T follicular helper cell (primary cell): ENCODE measurements around the gene DMGDH.
A peak's percentile ranks its signal among the peaks of the same experiment; 100 is the strongest.

Experiments used
- DNase-seq: peaks from one replicate; pipeline ENCODE4 v3.0.0-alpha.2; 2020; ENCODE audit warnings: low read depth
- total RNA-seq, 2 experiments: gene quantifications; one replicate each; lab custom pipeline; 2026; lab: John Stamatoyannopoulos, UW

DMGDH gene
- 0.54 to 1.7 reads per million in 2 experiments for total RNA-seq

- no peak for DNase-seq
Measured at GRCh38 chr5:79069488-79070349, at the start of gene DMGDH, which contains the start of gene BHMT2. Gene DMGDH (minus strand): TSS chr5:79069674. CDS start chr5:79069620, 54 bp downstream. Gene BHMT2 (plus strand): TSS chr5:79069767. CDS start chr5:79069783, 16 bp downstream.

- DNase-seq, result no peak
Measured at GRCh38 chr5:79112703-79113058, 43.2 kb upstream of the DMGDH start.

GRCh38 chr5:79111960-79112702, 42.7 kb upstream of the DMGDH start:
- no peak for DNase-seq

- DNase-seq, result no peak
Measured at GRCh38 chr5:79111387-79111959, 42.0 kb upstream of the DMGDH start, which contains the start of gene BHMT. Gene BHMT (plus strand): TSS chr5:79111809. CDS start chr5:79111886, 77 bp downstream.

- peak; percentile 2 for DNase-seq
Measured at GRCh38 chr5:79109527-79110492, 40.3 kb upstream of the DMGDH start.

DNA sequence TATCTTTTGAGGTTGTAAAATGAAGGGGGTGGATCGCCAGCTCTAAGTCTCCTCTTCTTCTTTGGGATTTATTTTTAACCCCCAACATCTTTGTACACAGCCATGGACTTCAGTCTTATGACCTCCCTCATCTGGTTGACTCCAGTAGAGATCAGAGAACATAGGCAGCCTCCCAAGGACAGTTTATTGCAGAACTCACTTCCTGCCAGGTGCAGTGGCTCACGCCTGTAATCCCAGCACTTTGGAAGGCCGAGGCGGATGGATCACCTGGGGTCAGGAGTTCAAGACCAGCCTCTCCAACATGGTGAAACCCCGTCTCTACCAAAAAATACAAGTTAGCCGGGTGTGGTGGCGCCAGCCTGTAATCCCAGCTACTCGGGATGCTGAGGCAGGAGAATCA, 39.3 kb upstream of the DMGDH start:
- DNase-seq, result no peak

GRCh38 chr5:79108086-79108485, 38.6 kb upstream of the DMGDH start:
- no peak for DNase-seq

DNA sequence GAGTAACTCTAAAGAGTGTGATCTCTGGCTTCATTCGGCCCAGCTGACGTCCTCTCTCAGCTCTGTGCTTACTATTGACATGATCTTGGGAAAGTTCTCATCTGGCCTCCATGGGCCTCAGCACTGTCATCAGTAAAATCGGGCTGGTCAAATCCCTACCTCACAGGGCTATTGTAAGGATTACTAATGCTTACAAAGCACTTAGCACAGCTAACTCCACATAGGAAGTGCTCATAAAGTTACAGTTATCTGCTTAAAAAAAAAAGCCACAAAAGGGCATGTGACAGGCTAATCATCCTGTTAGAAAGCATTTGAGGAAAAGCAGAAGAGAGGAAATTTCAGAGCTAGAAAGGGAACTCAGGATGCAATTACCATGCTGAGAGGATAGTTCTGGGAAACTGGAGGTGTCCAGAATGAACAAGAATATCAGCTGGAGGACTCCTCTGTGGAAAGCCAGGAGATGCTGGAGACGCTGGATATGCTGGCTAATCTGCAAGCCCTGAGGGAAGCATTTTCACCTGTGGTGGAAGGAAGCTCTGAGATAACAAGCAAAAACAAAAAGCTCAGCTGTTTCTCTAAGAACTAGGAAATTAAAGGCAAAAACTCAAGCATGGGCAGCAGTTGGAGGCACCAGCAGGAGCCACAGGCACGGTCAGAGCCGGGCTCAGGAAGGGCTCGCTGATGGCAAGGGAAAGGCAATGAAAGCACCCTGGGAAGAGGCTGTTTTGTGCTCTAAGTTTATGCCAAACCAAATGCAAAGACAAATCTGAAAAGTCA, 37.7 kb upstream of the DMGDH start:
- DNase-seq, result no peak

DNA sequence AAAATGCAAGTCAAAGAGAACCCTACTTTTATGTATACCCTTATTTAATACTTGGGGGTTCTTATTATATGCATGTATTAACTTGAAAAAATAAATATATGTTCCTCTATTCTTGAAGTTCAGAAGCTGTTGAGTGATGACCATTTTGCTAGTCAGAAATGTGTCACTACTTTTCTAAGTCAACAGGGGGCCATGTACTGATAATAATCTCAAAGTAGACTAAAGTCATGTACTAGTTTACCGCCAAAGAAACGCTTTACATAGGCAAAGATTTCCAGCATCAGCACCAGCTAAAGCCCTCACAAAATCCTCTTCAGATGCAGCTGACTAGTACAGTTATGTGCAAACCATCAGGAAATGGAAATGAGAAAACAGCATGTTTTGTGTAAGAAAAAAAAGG, 36.4 kb upstream of the DMGDH start:
- no peak for DNase-seq

GRCh38 chr5:79093762-79094161, 24.3 kb upstream of the DMGDH start:
- DNase-seq, result no peak

GRCh38 chr5:79091064-79091463, 21.6 kb upstream of the DMGDH start:
- DNase-seq, result no peak

- DNase-seq, result no peak
Measured at GRCh38 chr5:79088507-79088906, 19.0 kb upstream of the DMGDH start.

- no peak for DNase-seq
Measured at GRCh38 chr5:79086116-79086515, 16.6 kb upstream of the DMGDH start.

DNA sequence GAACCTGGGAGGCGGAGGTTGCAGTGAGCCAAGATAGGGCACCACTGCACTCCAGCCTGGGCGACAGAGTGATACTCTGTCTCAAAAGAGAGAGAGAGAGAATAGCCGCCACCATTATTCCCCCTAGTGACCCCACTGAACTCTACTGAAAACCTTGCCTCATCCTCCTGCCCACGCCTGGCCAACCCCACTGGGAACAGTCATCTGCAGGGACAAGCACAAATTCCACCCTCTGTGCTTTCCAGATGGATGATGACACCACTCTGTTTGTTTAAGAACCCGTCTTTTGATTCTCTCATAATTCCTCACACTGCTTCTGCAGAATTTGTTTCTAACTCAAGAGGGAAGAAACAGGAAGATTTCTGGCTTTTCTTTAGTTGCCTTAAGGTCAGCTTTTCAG, 12.3 kb upstream of the DMGDH start:
- DNase-seq, result no peak

DNA sequence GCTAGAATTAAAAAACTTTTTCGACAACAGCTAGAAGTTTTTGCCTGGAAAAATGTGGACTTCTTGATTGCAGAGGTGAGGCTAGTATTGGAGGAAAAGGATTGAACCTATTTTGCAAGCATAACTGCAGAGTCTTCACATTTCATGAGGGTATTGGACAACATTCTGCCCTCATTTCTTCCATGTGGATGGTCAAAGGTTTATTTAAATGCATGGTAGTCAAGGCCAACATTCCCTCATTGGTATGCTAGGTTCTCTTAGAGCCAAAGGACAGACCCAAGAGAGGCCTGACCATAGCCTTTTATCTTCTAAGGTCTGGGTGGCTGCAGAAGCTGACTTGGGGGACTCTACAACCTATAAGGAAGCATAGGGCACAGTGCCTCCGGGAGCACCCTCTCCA, 11.3 kb upstream of the DMGDH start:
- DNase-seq, result no peak

DNA sequence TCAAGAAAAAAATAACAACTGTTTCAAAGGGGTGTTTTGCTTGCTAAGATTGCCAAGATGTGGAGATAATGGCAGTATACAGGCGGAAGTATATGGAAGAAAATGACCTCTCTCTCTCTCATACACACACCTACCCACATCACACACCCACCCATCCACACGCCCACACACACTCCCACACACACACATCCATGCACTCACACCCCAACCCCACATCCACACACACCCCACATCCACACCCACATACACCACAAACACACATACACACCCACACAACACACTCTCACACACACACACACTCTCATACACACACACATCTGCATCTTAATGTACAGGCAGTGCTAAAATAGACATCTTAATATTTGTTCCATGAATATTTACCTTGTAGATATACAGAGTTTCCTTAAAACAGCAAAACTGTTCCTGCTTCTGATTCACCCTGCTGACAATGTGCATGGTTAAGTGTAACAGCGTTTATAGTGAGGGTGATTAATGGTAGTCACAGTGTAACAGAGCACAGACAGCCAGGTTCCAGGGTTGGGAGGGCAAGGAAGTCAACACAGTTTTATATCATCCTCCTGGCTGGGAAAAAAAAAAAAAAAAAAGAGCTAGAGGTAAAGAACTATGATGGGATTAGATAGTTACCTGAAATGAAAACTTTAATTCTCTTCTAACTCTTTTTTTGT, 8.3 kb upstream of the DMGDH start:
- DNase-seq, result no peak

DNA sequence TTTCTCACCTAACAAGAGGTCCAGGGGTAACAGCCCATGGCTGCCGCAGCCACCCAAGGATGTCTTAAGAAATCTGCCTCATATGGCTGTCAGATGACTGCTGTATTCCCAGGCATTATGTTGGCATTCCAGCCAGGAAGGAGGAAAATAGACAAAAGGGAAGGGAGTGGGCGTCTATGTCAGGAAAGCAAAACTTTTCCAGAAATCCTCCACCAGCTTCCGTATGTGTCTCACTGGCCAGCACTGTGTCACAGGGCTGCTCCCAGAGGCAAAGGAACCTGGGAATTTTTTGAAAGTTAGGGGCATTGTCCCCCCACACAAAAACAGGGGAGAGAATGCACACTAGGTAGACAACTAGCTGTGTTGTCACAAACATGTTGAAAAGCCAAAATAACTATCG, 7.3 kb upstream of the DMGDH start:
- DNase-seq, result no peak

DNA sequence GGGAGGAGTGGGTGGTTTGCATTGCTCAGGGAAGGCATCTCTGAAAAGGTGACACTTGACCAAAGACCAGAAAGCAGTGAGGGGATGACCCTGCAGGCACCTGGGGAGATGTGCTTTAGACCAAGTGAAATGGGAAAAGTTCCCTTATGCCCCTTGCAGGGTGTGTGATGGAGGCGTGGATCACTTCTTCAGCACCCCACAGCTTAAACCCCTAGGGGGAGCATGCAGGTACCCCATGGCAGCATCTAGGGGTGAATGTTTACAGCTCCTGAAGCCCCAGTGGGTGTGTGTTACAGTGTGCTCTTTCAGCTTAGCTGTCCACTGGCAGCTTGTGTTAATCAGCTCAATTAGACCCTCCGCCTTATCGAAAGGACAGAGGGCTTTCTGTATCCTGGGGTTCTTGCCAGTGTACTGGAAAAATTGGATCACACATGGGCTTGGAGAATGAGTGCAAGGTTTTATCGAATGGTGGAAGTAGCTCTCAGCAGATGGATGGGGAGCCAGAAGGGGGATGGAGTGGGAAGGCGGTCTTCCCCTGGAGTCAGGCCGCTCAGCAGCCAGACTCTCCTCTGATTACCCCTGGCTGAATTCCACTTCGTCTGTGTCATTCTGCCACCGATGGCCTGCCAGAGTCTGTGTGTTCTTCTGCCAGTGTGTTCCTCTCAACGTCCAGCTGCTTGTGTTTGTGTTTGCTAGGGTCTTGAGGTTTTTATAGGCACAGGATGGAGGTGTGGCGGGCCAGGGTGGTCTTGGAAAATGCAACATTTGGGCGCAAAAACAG, 6.4 kb upstream of the DMGDH start:
- DNase-seq, result no peak

DNA sequence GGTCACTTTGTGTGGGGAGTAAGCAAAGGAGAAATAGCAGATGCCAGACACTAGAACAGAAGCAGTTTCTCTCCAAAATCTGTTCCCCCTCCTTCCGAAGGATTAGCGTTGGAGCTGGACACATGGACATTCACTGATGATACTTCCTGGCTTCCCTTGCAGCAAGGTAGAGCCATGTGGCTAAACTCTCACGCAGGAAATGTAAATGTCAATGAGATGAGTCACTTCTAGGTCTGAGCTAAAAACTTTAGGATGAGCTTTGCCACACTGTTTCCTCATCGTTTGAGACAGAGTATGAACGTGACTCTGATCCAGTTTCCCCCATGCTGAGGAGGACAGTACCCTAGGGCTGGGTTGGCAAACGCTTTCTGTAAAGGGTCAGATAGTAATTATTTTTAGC, 5.2 kb upstream of the DMGDH start:
- DNase-seq, result no peak
